NCI-H82 treated with DMSO at 0.1 percent for 48 hours (cell line): ENCODE measurements around the gene ZC3H15.
"Not testable (repeated sequence)": the region's sequence is repeated elsewhere in the genome, so short reads cannot be mapped to it uniquely, and the experiment has no call there.

Experiments used
- DNase-seq: peaks from one replicate; lab custom pipeline; 2025; ENCODE audit not compliant: unreplicated experiment; lab: John Stamatoyannopoulos, UW

Gene ZC3H15

GRCh38 chr2:186485871-186486650 lies at the start of gene ZC3H15:
ZC3H15 (plus strand) TSS chr2:186486260; CDS start chr2:186486383, 123 bp downstream.
- peak; percentile 88 for DNase-seq

GRCh38 chr2:186437719-186438118 lies 48.3 kb upstream of the ZC3H15 start:
- DNase-seq = no peak

- not testable (repeated sequence) for DNase-seq
Observed at GRCh38 chr2:186439673-186440095, 46.4 kb upstream of the ZC3H15 start.

GRCh38 chr2:186440506-186440905 lies 45.6 kb upstream of the ZC3H15 start:
- no peak for DNase-seq

- DNase-seq = no peak
Observed at GRCh38 chr2:186442885-186443284, 43.2 kb upstream of the ZC3H15 start.

- no peak for DNase-seq
Observed at GRCh38 chr2:186443851-186444250, 42.2 kb upstream of the ZC3H15 start.

- DNase-seq = no peak
Observed at GRCh38 chr2:186445506-186445905, 40.6 kb upstream of the ZC3H15 start.

- peak; percentile 77 for DNase-seq
Observed at GRCh38 chr2:186455613-186456012, 30.4 kb upstream of the ZC3H15 start.

GRCh38 chr2:186456941-186457340 lies 29.1 kb upstream of the ZC3H15 start:
- no peak for DNase-seq

- no peak for DNase-seq
Observed at GRCh38 chr2:186457908-186458307, 28.2 kb upstream of the ZC3H15 start.

- no peak for DNase-seq
Observed at GRCh38 chr2:186459009-186459408, 27.1 kb upstream of the ZC3H15 start.

GRCh38 chr2:186460465-186460864 lies 25.6 kb upstream of the ZC3H15 start:
- no peak for DNase-seq

GRCh38 chr2:186466743-186467142 lies 19.3 kb upstream of the ZC3H15 start:
- no peak for DNase-seq

GRCh38 chr2:186467421-186467820 lies 18.6 kb upstream of the ZC3H15 start:
- DNase-seq = no peak

- not testable (repeated sequence) for DNase-seq
Observed at GRCh38 chr2:186472722-186473493, 13.2 kb upstream of the ZC3H15 start.

- not testable (repeated sequence) for DNase-seq
Observed at GRCh38 chr2:186474239-186474638, 11.8 kb upstream of the ZC3H15 start.

GRCh38 chr2:186477790-186478189 lies 8.3 kb upstream of the ZC3H15 start:
- DNase-seq = no peak

- no peak for DNase-seq
Observed at GRCh38 chr2:186480991-186481390, 5.1 kb upstream of the ZC3H15 start.

GRCh38 chr2:186484062-186484735 lies 1.9 kb upstream of the ZC3H15 start:
- no peak for DNase-seq

- no peak for DNase-seq
Observed at GRCh38 chr2:186485576-186485870, 537 bp upstream of the ZC3H15 start.

GRCh38 chr2:186486651-186487647 lies 889 bp downstream of the ZC3H15 start:
- DNase-seq = peak; percentile 80
